HK-2 (cell line): ENCODE data around the gene KPNA6.
"Not testable (repeated sequence)": the region's sequence is repeated elsewhere in the genome, so short reads cannot be mapped to it uniquely, and the experiment has no call there.

Experiments used
- DNase-seq: peaks from one replicate; pipeline ENCODE4 v3.0.0-alpha.2; 2018; ENCODE audit not compliant: unreplicated experiment

KPNA6 gene

GRCh38 chr1:32100807-32101708 is 6.8 kb upstream of the KPNA6 start:
- no peak for DNase-seq

- DNase-seq, result no peak
Measured at GRCh38 chr1:32104127-32104526, 3.7 kb upstream of the KPNA6 start.

- no peak for DNase-seq
Measured at GRCh38 chr1:32105338-32105737, 2.5 kb upstream of the KPNA6 start.

GRCh38 chr1:32106663-32107275 is 1.1 kb upstream of the KPNA6 start:
- no peak for DNase-seq

GRCh38 chr1:32111040-32111623 is 3.3 kb downstream of the KPNA6 start:
- no peak for DNase-seq

- no peak for DNase-seq
Measured at GRCh38 chr1:32111789-32112188, 3.9 kb downstream of the KPNA6 start.

- no peak for DNase-seq
Measured at GRCh38 chr1:32112806-32113375, 5.0 kb downstream of the KPNA6 start.

GRCh38 chr1:32113436-32113835 is 5.6 kb downstream of the KPNA6 start:
- not testable (repeated sequence) for DNase-seq

GRCh38 chr1:32114420-32114819 is 6.6 kb downstream of the KPNA6 start:
- DNase-seq, result no peak

- no peak for DNase-seq
Measured at GRCh38 chr1:32115496-32115895, 7.6 kb downstream of the KPNA6 start.

GRCh38 chr1:32116531-32116930 is 8.7 kb downstream of the KPNA6 start:
- no peak for DNase-seq

- no peak for DNase-seq
Measured at GRCh38 chr1:32122151-32122550, 14.3 kb downstream of the KPNA6 start.

GRCh38 chr1:32123361-32123760 is 15.5 kb downstream of the KPNA6 start:
- not testable (repeated sequence) for DNase-seq

GRCh38 chr1:32125313-32125712 is 17.5 kb downstream of the KPNA6 start:
- no peak for DNase-seq

- no peak for DNase-seq
Measured at GRCh38 chr1:32126770-32127169, 18.9 kb downstream of the KPNA6 start.

GRCh38 chr1:32127409-32128198 is 19.7 kb downstream of the KPNA6 start:
- DNase-seq, result no peak

- DNase-seq, result no peak
Measured at GRCh38 chr1:32128479-32128878, 20.6 kb downstream of the KPNA6 start.

- no peak for DNase-seq
Measured at GRCh38 chr1:32128964-32129363, 21.1 kb downstream of the KPNA6 start.

GRCh38 chr1:32133950-32134280 is 26.1 kb downstream of the KPNA6 start:
- not testable (repeated sequence) for DNase-seq

GRCh38 chr1:32137111-32137510 is 29.3 kb downstream of the KPNA6 start:
- DNase-seq, result no peak

- no peak for DNase-seq
Measured at GRCh38 chr1:32138965-32139364, 31.1 kb downstream of the KPNA6 start.
